ENCODE measurements around the gene VWA3A. TPM values are rescaled to one million over a fixed set of nuclear protein-coding genes. Genes with fewer than 3 reads are reported as not detected.

The VWA3A gene
- polyA plus RNA-seq, 2 of the 4 experiments (the other 2 are of a cell fraction): 0.17 TPM; not detected in 1

- Histone ChIP-seq H3K4me1 (no peaks in the 10 kb centered on the region), H3K4me3 (no peak overlapping the region), H3K27ac (no peak overlapping the region), H3K9me3 (peaks cover 8% of the 10 kb centered on the region; the same call in 1 of the 3 replicates), H3K4me2 (no peak overlapping the region)
- ATAC-seq: no peak
- 89% methylated on average over 12 of the region's 12 CpGs for WGBS (ENCODE audit: missing lambda C conversion rate)
- CTCF ChIA-PET: interaction anchor here (0.6 to 2.5 kb wide), 6 partner anchors 26 to 486 kb away, joined by 3 to 12 read pairs (median 3); no protein-coding TSS in a partner anchor
- DNase-seq (ENCODE audit: low read depth in 1 of 2, low spot score in 1 of 2): no peak
- TF ChIP-seq, protein P1, sequence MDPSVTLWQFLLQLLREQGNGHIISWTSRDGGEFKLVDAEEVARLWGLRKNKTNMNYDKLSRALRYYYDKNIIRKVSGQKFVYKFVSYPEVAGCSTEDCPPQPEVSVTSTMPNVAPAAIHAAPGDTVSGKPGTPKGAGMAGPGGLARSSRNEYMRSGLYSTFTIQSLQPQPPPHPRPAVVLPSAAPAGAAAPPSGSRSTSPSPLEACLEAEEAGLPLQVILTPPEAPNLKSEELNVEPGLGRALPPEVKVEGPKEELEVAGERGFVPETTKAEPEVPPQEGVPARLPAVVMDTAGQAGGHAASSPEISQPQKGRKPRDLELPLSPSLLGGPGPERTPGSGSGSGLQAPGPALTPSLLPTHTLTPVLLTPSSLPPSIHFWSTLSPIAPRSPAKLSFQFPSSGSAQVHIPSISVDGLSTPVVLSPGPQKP (IDR thresholded peaks at IDR 0.05; ENCODE audit: low read depth, low read length): no peak
- TF ChIP-seq RNF2 (IDR thresholded peaks at IDR 0.05; ENCODE audit: borderline replicate concordance, low read depth) (no peak), SMC3 (IDR thresholded peaks at IDR 0.05) (no peak), RAD21 (conservative IDR thresholded peaks at IDR 0.05 in 1 of 2, IDR thresholded peaks at IDR 0.05 in 1 of 2) (no peak), CTCF (IDR thresholded peaks at IDR 0.05) (no peak), MYC (IDR thresholded peaks at IDR 0.05; ENCODE audit: borderline replicate concordance, low read length) (no peak), PHF8 (IDR thresholded peaks at IDR 0.05; ENCODE audit: borderline replicate concordance, low read depth) (no peak), HOXA7 (CRISPR knock-in tag; IDR thresholded peaks at IDR 0.05) (no peak), GATA3 (IDR thresholded peaks at IDR 0.05; ENCODE audit: borderline replicate concordance) (no peak), ZNF302 (CRISPR knock-in tag; IDR thresholded peaks at IDR 0.05) (no peak), NPAS2 (CRISPR knock-in tag; IDR thresholded peaks at IDR 0.05; ENCODE audit: borderline replicate concordance) (no peak), RCOR1 (IDR thresholded peaks at IDR 0.05; ENCODE audit: low read depth, low read length) (no peak), EP300 (IDR thresholded peaks at IDR 0.05) (no peak)
- no peak for FAIRE-seq
- POLR2A ChIA-PET: no interaction called here
Observed at GRCh38 chr16:22070361-22071330, 21.7 kb upstream of the VWA3A start.

DNA sequence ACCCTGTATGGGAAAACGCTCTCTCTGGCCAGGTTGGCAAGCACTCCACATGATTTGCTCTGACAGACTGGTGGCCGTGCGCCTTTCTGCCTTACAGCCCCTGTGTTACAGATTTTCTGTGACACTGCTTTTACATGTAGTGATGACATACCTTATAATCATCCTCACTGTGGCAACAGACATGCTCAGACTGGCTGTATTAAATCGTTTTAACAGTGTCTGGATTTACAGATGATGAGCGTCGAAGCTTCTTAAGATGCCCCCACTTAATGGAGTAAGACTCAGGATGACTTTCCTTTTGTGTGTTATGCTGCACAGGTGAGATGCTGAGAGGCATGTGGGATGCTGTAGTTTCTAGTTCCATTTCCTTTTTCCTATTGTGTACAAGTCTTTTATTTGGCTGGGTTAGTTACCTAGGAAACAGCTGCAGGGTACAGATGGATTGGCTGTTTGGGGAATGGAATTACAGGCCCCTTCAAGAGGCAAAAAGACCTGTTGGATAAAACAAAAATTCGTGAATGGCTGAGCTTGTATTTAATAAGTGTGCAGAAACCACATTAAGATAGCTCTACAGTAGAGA lies 20.9 kb upstream of the VWA3A start:
- DNase-seq (ENCODE audit: low read depth in 1 of 2, low spot score in 1 of 2) (no peak), ATAC-seq (no peak), FAIRE-seq (no peak)
- 83% methylated on average over 7 of the region's 7 CpGs for WGBS (ENCODE audit: missing lambda C conversion rate)
- no peak overlapping the region for H3K4me2 ChIP-seq
- POLR2A ChIA-PET: interaction anchor here (0.6 kb wide), 1 partner anchor 1311 kb away, joined by 3 read pairs; no protein-coding TSS in a partner anchor
- peaks cover 5% of the 10 kb centered on the region; the same call in 1 of the 3 replicates for H3K9me3 ChIP-seq
- CTCF ChIA-PET: interaction anchor here (0.6 to 2.5 kb wide), 7 partner anchors 13 to 487 kb away, joined by 3 to 12 read pairs (median 3); no protein-coding TSS in a partner anchor
- no peak overlapping the region for H3K27ac ChIP-seq
- no peaks in the 10 kb centered on the region for H3K4me1 ChIP-seq
- TF ChIP-seq ZSCAN20 (CRISPR knock-in tag; IDR thresholded peaks at IDR 0.05): no peak
- TF ChIP-seq FOXS1 (CRISPR knock-in tag; IDR thresholded peaks at IDR 0.05): no peak
- TF ChIP-seq, protein P1 (IDR thresholded peaks at IDR 0.05; ENCODE audit: low read depth, low read length): no peak
- no peak for TF ChIP-seq MAZ (IDR thresholded peaks at IDR 0.05; ENCODE audit: borderline replicate concordance, low read depth, low read length)
- TF ChIP-seq ZFP36 (IDR thresholded peaks at IDR 0.05; ENCODE audit: borderline replicate concordance, partially characterized antibody): no peak
- no peak for TF ChIP-seq CTCF (IDR thresholded peaks at IDR 0.05)
- no peak for TF ChIP-seq SMC3 (IDR thresholded peaks at IDR 0.05)
- TF ChIP-seq HOXB13 (CRISPR knock-in tag; IDR thresholded peaks at IDR 0.05; ENCODE audit: low read depth): no peak
- TF ChIP-seq TFCP2L1 (CRISPR knock-in tag; IDR thresholded peaks at IDR 0.05): no peak
- TF ChIP-seq, protein P2, sequence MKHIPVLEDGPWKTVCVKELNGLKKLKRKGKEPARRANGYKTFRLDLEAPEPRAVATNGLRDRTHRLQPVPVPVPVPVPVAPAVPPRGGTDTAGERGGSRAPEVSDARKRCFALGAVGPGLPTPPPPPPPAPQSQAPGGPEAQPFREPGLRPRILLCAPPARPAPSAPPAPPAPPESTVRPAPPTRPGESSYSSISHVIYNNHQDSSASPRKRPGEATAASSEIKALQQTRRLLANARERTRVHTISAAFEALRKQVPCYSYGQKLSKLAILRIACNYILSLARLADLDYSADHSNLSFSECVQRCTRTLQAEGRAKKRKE (CRISPR knock-in tag; IDR thresholded peaks at IDR 0.05; ENCODE audit: low read depth): no peak
- no peak for TF ChIP-seq HDAC2 (IDR thresholded peaks at IDR 0.05)
- TF ChIP-seq NPAS2 (CRISPR knock-in tag; IDR thresholded peaks at IDR 0.05; ENCODE audit: borderline replicate concordance): no peak
- TF ChIP-seq CBX8 (IDR thresholded peaks at IDR 0.05): no peak
- TF ChIP-seq JUN (IDR thresholded peaks at IDR 0.05): no peak
- no peak for TF ChIP-seq PHF8 (IDR thresholded peaks at IDR 0.05; ENCODE audit: borderline replicate concordance, low read depth)
- TF ChIP-seq MYC (IDR thresholded peaks at IDR 0.05; ENCODE audit: borderline replicate concordance, low read length): no peak
- no peak for TF ChIP-seq POLR2AphosphoS2 (conservative IDR thresholded peaks at IDR 0.05; ENCODE audit: low read length)
- no peak overlapping the region for H3K4me3 ChIP-seq

Measured in A549 (cell line).